Trophoblast cell (in vitro differentiated cells and primary cell): ENCODE results near the gene AADACL3.

Experiments
- DNase-seq, 2 donors: peaks; one replicate each; pipeline ENCODE4 v3.0.0-alpha.2; 2016
- H2AFZ ChIP-seq: 2 replicates; pipeline ENCODE4 v1.6.1; 2013; ENCODE audit warnings: low read length, moderate library complexity, mild to moderate bottlenecking; ENCODE audit not compliant: insufficient read depth, poor library complexity
- H2AK5ac ChIP-seq: 2 replicates; pipeline ENCODE4 v1.6.1; 2013; ENCODE audit warnings: mild to moderate bottlenecking, low read length
- H2BK120ac ChIP-seq: 2 replicates; pipeline ENCODE4 v1.6.1; 2013; ENCODE audit warnings: low read length, mild to moderate bottlenecking, moderate library complexity; ENCODE audit not compliant: insufficient read depth, poor library complexity
- H2BK12ac ChIP-seq: 2 replicates; pipeline ENCODE4 v1.6.1; 2013; ENCODE audit warnings: mild to moderate bottlenecking, low read length, moderate library complexity
- H2BK5ac ChIP-seq: 2 replicates; pipeline ENCODE4 v1.6.1; 2013; ENCODE audit warnings: low read length, low read depth, moderate library complexity, mild to moderate bottlenecking; ENCODE audit not compliant: poor library complexity
- H3K14ac ChIP-seq: 2 replicates; pipeline ENCODE4 v1.6.1; 2013; ENCODE audit warnings: mild to moderate bottlenecking, low read length
- H3K18ac ChIP-seq: 2 replicates; pipeline ENCODE4 v1.6.1; 2013; ENCODE audit warnings: mild to moderate bottlenecking, low read length
- H3K23ac ChIP-seq: 2 replicates; pipeline ENCODE4 v1.6.1; 2013; ENCODE audit warnings: low read length
- H3K27ac ChIP-seq: 2 replicates; pipeline ENCODE4 v1.5.1; 2013; ENCODE audit warnings: low read depth, mild to moderate bottlenecking, inconsistent platforms, low read length, moderate library complexity
- H3K27me3 ChIP-seq: 2 replicates; pipeline ENCODE4 v1.6.1; 2013; ENCODE audit warnings: inconsistent platforms, mild to moderate bottlenecking, low read length, moderate library complexity; ENCODE audit not compliant: insufficient read depth
- H3K36me3 ChIP-seq, 2 experiments: 1 replicate in 1 of 2; 2 replicates in 1 of 2; pipeline ENCODE4 v1.6.1; 2013; ENCODE audit warnings: low read length in 2 of 2, mild to moderate bottlenecking in 2 of 2, moderate library complexity in 1 of 2; ENCODE audit not compliant: insufficient read depth in 2 of 2, control insufficient read depth in 1 of 2
- H3K4ac ChIP-seq: 2 replicates; pipeline ENCODE4 v1.6.1; 2013; ENCODE audit warnings: low read depth, mild to moderate bottlenecking, low read length, moderate library complexity
- H3K4me1 ChIP-seq, 2 experiments: 1 replicate in 1 of 2; 2 replicates in 1 of 2; pipeline ENCODE4 v1.6.1; 2013; ENCODE audit warnings: low read length in 2 of 2, mild to moderate bottlenecking in 2 of 2, moderate library complexity in 1 of 2; ENCODE audit not compliant: insufficient read depth in 2 of 2, control insufficient read depth in 1 of 2
- H3K4me2 ChIP-seq: 2 replicates; pipeline ENCODE4 v1.6.1; 2013; ENCODE audit warnings: inconsistent platforms, mild to moderate bottlenecking, low read length, moderate library complexity
- H3K4me3 ChIP-seq: 2 replicates; pipeline ENCODE4 v1.5.1; 2013; ENCODE audit warnings: mild to moderate bottlenecking, low read depth, low read length, inconsistent platforms
- H3K79me1 ChIP-seq: one replicate; pipeline ENCODE4 v1.6.1; 2013; ENCODE audit warnings: low read length
- H3K79me2 ChIP-seq: 2 replicates; pipeline ENCODE4 v1.6.1; 2013; ENCODE audit warnings: low read length, mild to moderate bottlenecking; ENCODE audit not compliant: control insufficient read depth, insufficient read depth, poor library complexity
- H3K9ac ChIP-seq: 2 replicates; pipeline ENCODE4 v1.6.1; 2013; ENCODE audit warnings: mild to moderate bottlenecking, low read length
- H3K9me3 ChIP-seq: 2 replicates; pipeline ENCODE4 v1.6.1; 2013; ENCODE audit warnings: low read depth, mild to moderate bottlenecking, control low read depth, inconsistent platforms, low read length; ENCODE audit not compliant: insufficient read depth
- H4K12ac ChIP-seq: 2 replicates; pipeline ENCODE4 v1.6.1; 2013; ENCODE audit warnings: low read depth, mild to moderate bottlenecking, low read length, moderate library complexity
- H4K8ac ChIP-seq: 2 replicates; pipeline ENCODE4 v1.6.1; 2013; ENCODE audit warnings: low read depth, mild to moderate bottlenecking, low read length, moderate library complexity
- H4K91ac ChIP-seq: one replicate; pipeline ENCODE4 v1.6.1; 2013; ENCODE audit warnings: low read depth, mild to moderate bottlenecking, low read length, moderate library complexity
- WGBS: extraction: QIAGEN DNeasy Blood & Tissue Kit; methylation state at CpG from one replicate; pipeline ENCODE4 v1.1.7; 2013; ENCODE audit warnings: missing lambda C conversion rate; ENCODE audit not compliant: insufficient read length, insufficient coverage; ENCODE audit errors: extremely low coverage; 5-methylcytosine and 5-hydroxymethylcytosine counted together

AADACL3 gene

DNA sequence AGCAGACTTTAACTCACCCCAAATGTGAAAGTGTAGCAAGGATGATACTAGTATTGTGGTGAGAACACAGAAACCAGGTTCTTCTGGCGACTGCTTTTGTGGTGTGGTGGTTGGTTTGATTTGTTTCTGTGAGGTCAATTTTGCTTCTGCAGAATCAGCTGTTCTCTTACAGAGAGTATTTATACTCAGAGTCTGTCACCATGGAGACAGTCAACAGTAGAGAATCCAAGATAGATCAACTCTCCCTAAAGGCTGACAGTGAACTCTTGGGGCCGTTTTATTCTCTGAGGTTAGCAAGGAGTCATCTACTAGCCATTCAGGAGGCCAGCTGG, 30.0 kb downstream of the AADACL3 start, which contains the start of gene CFAP107:
CFAP107 (plus strand) TSS at position 209 of the 332 bp plus-strand sequence. CDS start 231 bp downstream, outside the sequence.
- H3K23ac ChIP-seq: no peak within 1 kb of the TSS
- no peak within 1 kb of the TSS for H2BK120ac ChIP-seq
- no peak within 1 kb of the TSS for H3K4me2 ChIP-seq
- no peak within 1 kb of the TSS for H3K27ac ChIP-seq
- H3K4me3 ChIP-seq: no peak within 1 kb of the TSS
- no CpG with 5 or more reads among the region's 2 CpGs for WGBS
- no peak within 1 kb of the TSS for H3K9ac ChIP-seq
- no peak within 1 kb of the TSS for H3K4ac ChIP-seq
- H3K36me3 ChIP-seq: no peaks in the 10 kb centered on the region
- H3K9me3 ChIP-seq: peaks cover 3% of the 10 kb centered on the region
- H3K18ac ChIP-seq: no peak within 1 kb of the TSS
- no peak within 1 kb of the TSS for H4K8ac ChIP-seq
- no peak within 1 kb of the TSS for H3K14ac ChIP-seq
- H2BK12ac ChIP-seq: no peak within 1 kb of the TSS
- H2AK5ac ChIP-seq: no peak within 1 kb of the TSS
- no peaks in the 10 kb centered on the region for H3K79me2 ChIP-seq
- no peak within 1 kb of the TSS for H2AFZ ChIP-seq
- no peak within 1 kb of the TSS for H2BK5ac ChIP-seq
- no peak within 1 kb of the TSS for H4K91ac ChIP-seq
- H3K27me3 ChIP-seq: no peaks in the 10 kb centered on the region
- H3K79me1 ChIP-seq: no peaks in the 10 kb centered on the region
- no peaks in the 10 kb centered on the region for H3K4me1 ChIP-seq
- no peak within 1 kb of the TSS for H4K12ac ChIP-seq
- no peak for DNase-seq

DNA sequence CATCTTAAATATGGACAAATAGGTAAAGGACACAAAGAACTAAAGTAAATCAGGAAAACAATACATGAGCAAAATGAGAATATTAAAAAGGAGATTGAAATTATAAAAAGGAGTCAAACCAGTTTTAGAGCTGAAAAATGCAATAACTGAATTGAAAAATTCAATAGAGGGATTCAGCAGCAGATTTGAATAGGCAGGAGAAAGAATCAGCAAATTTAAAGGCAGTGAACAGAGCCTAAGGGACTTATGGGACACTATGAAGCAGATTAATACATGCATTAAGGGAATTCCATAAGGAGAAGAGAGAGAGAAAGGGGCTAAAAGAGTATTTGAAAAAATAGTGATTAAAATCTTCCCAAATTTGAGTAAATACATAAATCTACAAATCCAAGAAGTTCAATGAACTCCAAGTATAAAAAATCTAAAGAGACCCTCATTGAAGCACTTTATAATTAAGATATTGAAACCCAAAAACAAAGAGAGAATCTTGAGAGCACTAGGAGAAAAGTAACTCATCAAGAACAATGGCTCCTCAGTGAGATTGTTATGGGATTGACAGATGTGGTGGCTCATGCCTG, 33.0 kb downstream of the AADACL3 start:
- Histone ChIP-seq H3K23ac (no peak overlapping the region), H3K27ac (no peak overlapping the region), H2AFZ (no peak overlapping the region), H2BK12ac (no peak overlapping the region), H3K4me3 (no peak overlapping the region), H4K91ac (no peak overlapping the region), H3K18ac (no peak overlapping the region), H3K79me2 (no peaks in the 10 kb centered on the region), H3K4me2 (no peak overlapping the region), H3K14ac (no peak overlapping the region), H3K27me3 (no peaks in the 10 kb centered on the region), H3K36me3 (no peaks in the 10 kb centered on the region), H2BK120ac (no peak overlapping the region), H3K9me3 (peaks cover 2% of the 10 kb centered on the region), H3K4me1 (no peaks in the 10 kb centered on the region), H3K4ac (no peak overlapping the region), H4K12ac (no peak overlapping the region), H4K8ac (no peak overlapping the region), H3K9ac (no peak overlapping the region), H3K79me1 (no peaks in the 10 kb centered on the region), H2BK5ac (no peak overlapping the region), H2AK5ac (no peak overlapping the region)
- DNase-seq: no peak

DNA sequence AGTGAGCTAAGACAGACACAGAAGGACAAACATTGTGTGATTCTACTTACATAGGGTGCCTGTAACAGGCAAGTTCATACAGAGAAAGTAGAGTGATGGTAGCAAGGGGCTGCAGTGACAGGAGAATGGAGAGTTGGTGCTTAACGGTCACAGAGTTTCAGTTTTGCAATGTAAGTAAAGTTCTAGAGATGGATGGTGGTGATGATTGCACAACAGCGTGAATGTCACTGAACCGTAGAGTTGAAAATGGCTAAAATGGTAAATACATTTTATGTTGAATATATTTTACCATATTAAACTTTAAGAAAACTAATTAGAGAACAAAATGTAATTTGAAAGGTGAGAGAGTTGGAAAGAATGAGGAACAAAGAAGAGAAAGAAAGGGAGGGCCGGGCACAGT, 38.8 kb downstream of the AADACL3 start:
- Histone ChIP-seq H3K4me3 (no peak overlapping the region), H2BK5ac (no peak overlapping the region), H4K8ac (no peak overlapping the region), H2BK120ac (no peak overlapping the region), H4K12ac (no peak overlapping the region), H3K79me2 (no peaks in the 10 kb centered on the region), H3K36me3 (no peaks in the 10 kb centered on the region), H3K23ac (no peak overlapping the region), H2AK5ac (no peak overlapping the region), H3K18ac (no peak overlapping the region), H3K4me1 (peaks cover 0 to 4% of the 10 kb centered on the region in 2 experiments), H2AFZ (no peak overlapping the region), H3K27me3 (no peaks in the 10 kb centered on the region), H3K4me2 (no peak overlapping the region), H4K91ac (no peak overlapping the region), H3K14ac (no peak overlapping the region), H3K4ac (no peak overlapping the region), H3K9me3 (no peaks in the 10 kb centered on the region), H3K27ac (no peak overlapping the region), H3K79me1 (no peaks in the 10 kb centered on the region), H2BK12ac (no peak overlapping the region), H3K9ac (no peak overlapping the region)
- WGBS: no CpG with 5 or more reads among the region's 4 CpGs
- peak in 1 of 2 donors; percentile 8 for DNase-seq

DNA sequence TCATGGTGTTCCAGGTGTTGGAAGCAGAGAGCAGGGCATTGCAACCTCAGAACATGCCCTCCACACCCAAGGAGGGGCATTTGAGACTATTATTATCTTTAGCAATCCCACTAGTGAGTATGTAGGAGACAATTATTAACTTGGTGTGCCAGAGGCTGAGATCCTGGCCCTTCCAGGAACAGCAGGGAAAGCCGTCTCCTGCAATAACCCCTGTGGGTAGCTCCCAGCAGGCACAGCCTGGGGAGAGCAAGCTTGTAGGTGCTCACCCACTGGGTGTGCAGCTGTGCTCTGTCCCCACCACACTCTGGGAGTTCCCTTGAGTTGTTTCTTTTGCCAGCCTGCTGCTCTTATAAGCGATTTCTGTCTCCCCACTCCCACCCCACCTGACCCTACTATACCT, 40.4 kb downstream of the AADACL3 start:
- no peak overlapping the region for H4K12ac ChIP-seq
- H3K27me3 ChIP-seq: no peaks in the 10 kb centered on the region
- H4K8ac ChIP-seq: no peak overlapping the region
- no peak overlapping the region for H3K9ac ChIP-seq
- H2BK5ac ChIP-seq: no peak overlapping the region
- no peak overlapping the region for H3K4me3 ChIP-seq
- H3K18ac ChIP-seq: no peak overlapping the region
- no peak overlapping the region for H4K91ac ChIP-seq
- no peak overlapping the region for H2BK12ac ChIP-seq
- no peak overlapping the region for H2BK120ac ChIP-seq
- no peak overlapping the region for H2AK5ac ChIP-seq
- peaks cover 0 to 4% of the 10 kb centered on the region in 2 experiments for H3K4me1 ChIP-seq
- no peak overlapping the region for H2AFZ ChIP-seq
- H3K23ac ChIP-seq: no peak overlapping the region
- H3K4ac ChIP-seq: no peak overlapping the region
- WGBS: no CpG with 5 or more reads among the region's 2 CpGs
- peak in 1 of 2 donors; percentile 7 for DNase-seq
- H3K36me3 ChIP-seq: no peaks in the 10 kb centered on the region
- no peaks in the 10 kb centered on the region for H3K79me2 ChIP-seq
- H3K27ac ChIP-seq: no peak overlapping the region
- H3K9me3 ChIP-seq: no peaks in the 10 kb centered on the region
- no peak overlapping the region for H3K4me2 ChIP-seq
- H3K14ac ChIP-seq: no peak overlapping the region
- H3K79me1 ChIP-seq: no peaks in the 10 kb centered on the region
